HG02981 (cell line): Measurements from ENCODE around the gene IGSF21.

Experiments used
- ATAC-seq: cut with Tn5 transposase; IDR thresholded peaks from one replicate; pipeline ENCODE4 v1.9.1; 2021; ENCODE audit warnings: mild to moderate bottlenecking, moderate library complexity; ENCODE audit not compliant: unreplicated experiment

The IGSF21 gene

GRCh38 chr1:18319099-18319498, 211.5 kb downstream of the IGSF21 start:
- no peak for ATAC-seq

GRCh38 chr1:18320051-18320450, 212.5 kb downstream of the IGSF21 start:
- ATAC-seq: no peak

DNA sequence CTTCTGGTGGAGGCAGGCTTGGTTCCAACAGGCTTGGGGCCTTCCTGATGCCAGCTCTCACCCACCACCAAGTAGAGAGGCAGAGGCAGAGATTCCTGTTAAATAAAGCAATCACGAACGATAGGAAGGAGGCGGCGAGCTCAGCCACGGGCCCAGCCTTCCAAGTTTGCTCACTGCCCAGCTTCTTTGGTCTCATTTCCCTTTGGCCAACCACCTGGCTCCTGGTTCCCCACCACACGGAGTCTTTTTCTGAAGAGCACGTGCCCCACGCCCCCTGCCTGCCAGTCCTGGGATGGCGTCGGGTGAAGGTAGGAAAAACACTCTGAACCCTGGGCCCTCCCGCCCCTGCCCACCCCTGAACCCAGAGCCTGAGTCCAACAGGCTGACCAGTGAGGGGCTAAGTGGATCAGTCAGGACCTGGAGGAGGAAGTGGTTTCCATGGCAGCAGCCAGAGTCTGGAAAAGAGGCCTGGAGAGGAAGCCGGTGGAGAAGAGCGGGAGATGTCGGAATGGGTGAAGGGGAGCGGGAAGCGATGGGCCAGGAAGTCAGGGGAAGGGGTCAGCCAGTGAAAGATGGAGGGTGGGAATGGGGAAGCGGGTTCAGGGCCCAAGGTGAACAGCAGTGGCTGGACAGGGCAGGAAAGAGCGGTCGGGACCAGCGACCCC, 214.9 kb downstream of the IGSF21 start:
- ATAC-seq: no peak

DNA sequence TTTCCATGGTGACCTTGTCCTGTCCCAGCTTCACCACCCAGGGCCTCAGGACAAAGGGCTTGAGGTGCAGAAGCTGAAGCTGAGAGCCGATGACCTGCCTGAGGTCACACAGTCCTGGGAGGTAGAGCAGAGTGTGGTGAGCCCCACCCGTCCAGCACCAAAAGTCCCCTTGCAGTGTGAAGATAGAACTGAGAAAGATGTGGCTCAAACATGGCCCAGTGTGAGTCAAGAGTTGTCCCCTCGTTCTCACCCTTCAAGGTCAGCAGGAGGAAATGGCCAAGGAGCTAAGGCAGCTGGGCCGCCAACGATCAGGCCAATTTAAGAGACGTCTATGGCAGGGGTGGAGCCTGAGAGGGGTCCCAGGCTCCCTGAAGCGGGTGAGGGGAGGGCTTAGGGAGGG, 215.7 kb downstream of the IGSF21 start:
- no peak for ATAC-seq

- ATAC-seq: no peak
Measured at GRCh38 chr1:18324246-18324645, 216.6 kb downstream of the IGSF21 start.

- ATAC-seq: no peak
Measured at GRCh38 chr1:18325136-18325535, 217.5 kb downstream of the IGSF21 start.

- ATAC-seq: no peak
Measured at GRCh38 chr1:18326211-18326897, 218.8 kb downstream of the IGSF21 start.

DNA sequence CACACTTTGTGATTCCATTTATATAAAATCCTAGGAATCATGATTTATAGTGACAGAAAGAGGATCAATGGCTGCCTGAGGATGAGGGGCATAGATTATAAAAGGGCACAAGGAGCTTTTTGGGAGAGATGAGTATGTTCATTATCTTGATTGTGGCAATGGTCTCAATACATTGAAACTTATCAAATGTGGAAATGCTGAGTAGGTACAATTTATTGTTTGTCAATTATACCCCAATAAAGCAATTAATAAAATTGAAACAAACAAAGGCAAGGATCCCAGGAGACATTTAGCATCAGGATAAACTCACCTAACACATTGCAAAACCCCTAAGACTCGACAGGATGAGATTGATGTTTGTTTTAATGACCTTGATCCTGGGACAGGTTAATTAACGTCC, 220.1 kb downstream of the IGSF21 start:
- no peak for ATAC-seq

DNA sequence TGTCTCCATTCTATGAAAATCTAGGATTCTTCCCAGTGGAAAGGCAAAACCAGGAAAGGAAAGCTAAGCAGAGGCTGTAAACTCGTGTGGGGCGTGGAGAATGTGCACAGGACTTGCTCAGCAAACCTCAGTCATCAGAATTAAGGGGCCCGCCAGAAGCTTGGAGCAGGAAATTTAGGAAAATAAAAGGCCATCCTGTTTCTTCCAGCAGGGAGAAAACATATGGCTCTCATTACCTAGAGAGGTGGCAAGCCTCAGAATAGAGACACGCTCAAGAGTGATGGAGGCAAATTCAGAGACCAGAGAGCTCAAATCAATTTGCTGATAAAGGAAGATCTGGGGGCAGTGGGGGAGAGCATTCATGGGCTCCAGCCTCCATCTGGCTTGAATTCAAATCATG, 221.2 kb downstream of the IGSF21 start:
- no peak for ATAC-seq

GRCh38 chr1:18329469-18330253, 222.1 kb downstream of the IGSF21 start:
- no peak for ATAC-seq

DNA sequence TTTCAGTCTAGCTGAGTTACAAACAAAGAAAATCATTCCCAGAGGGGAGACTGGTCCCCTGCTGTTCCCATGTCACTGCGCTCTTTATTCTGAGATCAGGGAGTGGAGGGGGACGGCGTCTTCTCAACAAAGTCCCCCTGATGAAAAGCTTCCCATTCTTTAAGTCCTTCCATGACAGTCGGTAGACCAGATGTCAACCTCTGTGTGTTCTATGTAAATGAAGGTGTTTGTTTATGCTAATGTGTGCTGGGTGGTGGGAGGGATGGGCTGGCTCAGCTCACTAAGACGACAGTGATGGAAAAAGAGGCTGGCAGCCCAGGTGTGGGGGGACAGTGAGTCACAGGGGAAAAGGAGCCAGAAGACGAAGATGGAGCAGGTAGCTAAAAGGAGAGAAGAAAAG, 225.0 kb downstream of the IGSF21 start:
- ATAC-seq: no peak

DNA sequence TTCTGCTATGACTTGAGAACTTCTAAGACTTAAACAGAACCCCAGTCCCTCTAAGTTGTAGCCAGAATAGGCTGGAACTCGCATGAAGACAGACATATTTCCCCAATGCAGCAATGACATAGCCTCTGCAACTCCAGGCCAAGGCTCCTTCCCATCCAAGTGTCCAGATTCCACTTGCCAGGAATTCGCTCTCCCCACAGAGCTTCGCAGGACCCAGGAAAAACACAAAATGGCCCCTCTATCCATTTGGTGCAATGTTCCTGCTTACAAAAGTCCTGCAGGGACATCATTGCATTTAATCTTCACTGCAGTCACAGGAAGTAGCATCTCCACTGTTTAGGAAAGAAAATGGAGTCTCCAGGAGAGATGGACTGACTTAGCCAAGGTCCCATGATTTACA, 225.6 kb downstream of the IGSF21 start:
- no peak for ATAC-seq

DNA sequence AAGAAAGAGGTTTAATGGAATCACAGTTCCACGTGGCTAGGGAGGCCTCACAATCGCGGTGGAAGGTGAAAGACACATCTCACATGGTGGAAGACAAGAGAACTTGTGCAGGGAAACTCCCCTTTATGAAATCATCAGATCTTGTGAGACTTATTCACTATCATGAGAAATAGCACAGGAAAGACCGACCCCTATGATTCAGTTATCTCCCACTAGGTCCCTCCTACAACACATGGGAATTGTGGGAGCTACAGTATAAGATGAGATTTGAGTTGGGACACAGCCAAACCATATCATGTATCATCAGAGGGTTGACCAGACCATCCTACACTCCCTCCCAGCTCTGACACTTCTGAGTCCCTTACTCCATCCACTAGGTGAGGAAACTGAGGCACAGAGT, 229.2 kb downstream of the IGSF21 start:
- no peak for ATAC-seq

DNA sequence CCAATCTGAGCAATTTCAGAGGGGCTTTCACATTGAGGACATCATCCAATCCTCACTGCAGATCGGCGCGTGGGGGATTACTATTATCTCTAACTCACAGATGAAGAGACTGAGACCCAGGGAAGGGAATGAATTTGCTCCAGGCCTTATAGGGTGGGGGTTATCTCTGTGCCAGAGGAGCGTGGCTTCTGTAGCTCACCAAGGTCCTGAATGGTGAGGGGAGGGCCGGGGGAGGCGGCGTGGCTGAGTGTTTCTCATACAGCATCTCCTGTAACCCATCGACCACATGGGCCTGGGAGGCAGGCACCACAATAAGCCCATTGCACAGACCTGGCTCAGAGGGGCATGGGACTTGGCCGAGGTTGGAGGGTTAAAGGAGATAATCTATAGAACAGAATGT, 230.2 kb downstream of the IGSF21 start:
- ATAC-seq: no peak

DNA sequence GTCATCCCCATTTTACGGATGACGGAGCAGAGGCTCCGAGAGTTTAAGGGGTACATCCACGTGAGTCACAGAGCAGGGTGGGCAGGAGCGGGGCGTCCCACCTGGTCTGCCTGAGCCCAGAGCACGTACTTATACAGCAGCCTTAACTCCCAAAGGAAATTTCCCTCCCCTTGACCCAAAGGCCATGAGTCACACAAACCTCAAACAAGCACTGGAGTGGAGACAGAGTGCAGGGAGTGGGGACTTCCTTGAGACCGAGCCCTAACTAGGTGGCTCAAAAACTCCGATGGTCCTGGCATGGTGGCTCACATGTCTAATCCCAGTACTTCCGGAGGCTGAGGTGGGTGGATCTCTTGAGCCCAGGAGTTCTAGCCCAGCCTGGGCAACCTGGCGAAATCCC, 231.6 kb downstream of the IGSF21 start:
- ATAC-seq: no peak

DNA sequence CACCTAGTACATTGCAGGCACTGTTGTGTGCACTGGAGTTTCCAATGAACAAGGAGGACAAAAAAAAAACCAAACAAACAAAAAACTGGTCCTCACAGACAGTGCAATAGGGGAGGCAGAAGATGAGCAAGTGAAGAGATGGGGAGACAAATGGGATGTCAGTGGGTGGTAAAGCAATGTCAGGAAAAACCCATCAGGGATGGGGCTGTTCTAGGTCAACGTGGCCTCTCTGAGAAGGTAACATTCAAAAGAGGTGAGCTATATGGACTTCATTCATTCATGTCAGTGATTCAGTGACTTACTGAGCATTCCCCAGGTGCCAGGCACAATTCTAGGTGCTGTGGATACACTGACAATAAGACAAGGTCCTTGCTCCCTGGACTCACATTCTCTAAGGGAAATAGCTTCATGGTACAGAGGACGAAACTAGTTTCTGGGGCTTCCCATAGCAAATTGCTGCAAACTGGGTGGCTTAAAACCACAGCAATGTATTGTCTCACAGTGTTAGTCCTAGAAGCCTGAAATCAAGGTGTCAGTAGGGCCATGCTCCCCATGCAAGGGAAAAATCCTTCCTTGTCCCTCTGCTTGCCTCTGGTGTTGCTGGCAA, 232.7 kb downstream of the IGSF21 start:
- ATAC-seq: no peak

- ATAC-seq: no peak
Measured at GRCh38 chr1:18340787-18341186, 233.2 kb downstream of the IGSF21 start.

DNA sequence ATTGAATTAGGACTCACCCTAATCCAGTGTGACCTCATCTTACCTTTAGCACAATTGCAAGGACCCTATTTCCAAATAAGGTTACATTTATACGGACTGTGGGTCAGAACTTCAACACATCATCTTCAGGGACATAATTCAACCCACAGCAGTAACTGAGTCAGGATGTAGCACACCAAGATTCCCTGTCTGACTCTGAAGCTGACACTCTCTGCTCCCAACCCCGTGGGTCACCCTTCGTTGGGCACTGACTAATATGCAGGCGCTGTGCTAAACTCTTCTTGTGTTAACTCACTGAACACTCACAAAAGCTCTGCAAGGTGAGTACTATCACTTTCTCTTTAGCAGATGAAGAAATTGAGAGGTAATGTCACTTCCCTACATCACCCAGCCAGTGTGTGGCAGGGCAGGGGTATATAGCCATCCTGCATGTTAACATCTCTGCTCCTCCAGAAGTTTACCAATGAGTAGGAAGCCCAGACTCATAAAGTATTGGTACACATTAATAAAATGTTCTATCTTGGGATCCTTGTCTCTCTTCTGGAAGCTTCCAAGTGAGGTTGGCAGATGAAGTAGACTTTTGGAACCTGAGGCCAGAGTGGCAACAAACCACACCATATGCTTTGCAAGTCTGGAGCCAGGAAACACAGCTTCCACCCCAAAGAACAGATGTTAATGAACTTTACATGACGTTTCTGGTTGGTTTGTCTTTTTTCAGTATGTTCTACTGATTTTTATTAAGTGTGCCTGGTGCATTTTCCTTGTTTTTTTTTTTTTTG, 233.9 kb downstream of the IGSF21 start:
- ATAC-seq: no peak

GRCh38 chr1:18342744-18343143, 235.1 kb downstream of the IGSF21 start:
- no peak for ATAC-seq

GRCh38 chr1:18343581-18343980, 236.0 kb downstream of the IGSF21 start:
- ATAC-seq: no peak

- ATAC-seq: no peak
Measured at GRCh38 chr1:18344755-18345154, 237.2 kb downstream of the IGSF21 start.
